ENCODE results near the gene SCNN1B.

SCNN1B gene

GRCh38 chr16:23408823-23409298 lies 106.8 kb downstream of the SCNN1B start (continued):
- TF ChIP-seq ZNF26 (tag by site-specific recombination; IDR thresholded peaks at IDR 0.05) (no peak), ZIC2 (tag by site-specific recombination; IDR thresholded peaks at IDR 0.05) (peak; percentile 79), ZNF423 (tag by site-specific recombination; IDR thresholded peaks at IDR 0.05) (no peak), ZNF621 (tag by site-specific recombination; IDR thresholded peaks at IDR 0.05) (peak; percentile 71; the same call in 1 of the 2 replicates), ZNF549 (tag by site-specific recombination; IDR thresholded peaks at IDR 0.05) (no peak), ZNF645 (tag by site-specific recombination; IDR thresholded peaks at IDR 0.05) (no peak), ZXDB (tag by site-specific recombination; IDR thresholded peaks at IDR 0.05) (peak; percentile 72), ZNF214 (tag by site-specific recombination; IDR thresholded peaks at IDR 0.05; ENCODE audit: borderline replicate concordance) (no peak), ZNF777 (tag by site-specific recombination; IDR thresholded peaks at IDR 0.05; ENCODE audit: borderline replicate concordance) (no peak), ZNF473 (tag by site-specific recombination; IDR thresholded peaks at IDR 0.05) (peak; percentile 95), ZNF280D (tag by site-specific recombination; IDR thresholded peaks at IDR 0.05) (no peak), ZFP69B (tag by site-specific recombination; IDR thresholded peaks at IDR 0.05) (peak; percentile 89), ZNF155 (tag by site-specific recombination; IDR thresholded peaks at IDR 0.05) (no peak), SCRT2 (tag by site-specific recombination; IDR thresholded peaks at IDR 0.05) (peak; percentile 100), KLF10 (tag by site-specific recombination; IDR thresholded peaks at IDR 0.05) (no peak), TCF7L2 (IDR thresholded peaks at IDR 0.05; ENCODE audit: borderline replicate concordance, low read depth, low read length) (no peak), ZNF223 (tag by site-specific recombination; IDR thresholded peaks at IDR 0.05) (no peak), ZNF692 (tag by site-specific recombination; IDR thresholded peaks at IDR 0.05) (peak; percentile 92), SP7 (tag by site-specific recombination; IDR thresholded peaks at IDR 0.05) (peak; percentile 96), ZNF670 (tag by site-specific recombination; IDR thresholded peaks at IDR 0.05; ENCODE audit: low read depth) (no peak), ZNF600 (tag by site-specific recombination; IDR thresholded peaks at IDR 0.05) (peak; percentile 95), ZBTB26 (tag by site-specific recombination; optimal IDR thresholded peaks at IDR 0.05) (no peak), ZNF169 (tag by site-specific recombination; IDR thresholded peaks at IDR 0.05) (peak; percentile 90), ZNF112 (tag by site-specific recombination; IDR thresholded peaks at IDR 0.05) (no peak), ZNF311 (tag by site-specific recombination; IDR thresholded peaks at IDR 0.05; ENCODE audit: borderline replicate concordance) (no peak), ZNF76 (tag by site-specific recombination; IDR thresholded peaks at IDR 0.05; ENCODE audit: borderline replicate concordance, low read depth) (peak; percentile 51; the same call in 1 of the 2 replicates), MYNN (tag by site-specific recombination; IDR thresholded peaks at IDR 0.05; ENCODE audit: borderline replicate concordance) (no peak), ZNF394 (tag by site-specific recombination; IDR thresholded peaks at IDR 0.05; ENCODE audit: borderline replicate concordance) (peak; percentile 50; the same call in 1 of the 2 replicates), ZNF350 (tag by site-specific recombination; IDR thresholded peaks at IDR 0.05) (no peak), ZNF610 (tag by site-specific recombination; IDR thresholded peaks at IDR 0.05; ENCODE audit: borderline replicate concordance) (no peak), ZSCAN30 (tag by site-specific recombination; IDR thresholded peaks at IDR 0.05) (no peak), FEZF1 (tag by site-specific recombination; IDR thresholded peaks at IDR 0.05) (peak; percentile 93), ZBTB7A (tag by site-specific recombination; IDR thresholded peaks at IDR 0.05; ENCODE audit: low read depth) (peak; percentile 99), ZNF560 (tag by site-specific recombination; IDR thresholded peaks at IDR 0.05; ENCODE audit: borderline replicate concordance) (no peak)

Data from HEK293 (cell line).